ENCODE results near the gene OSBPL9. TPM values are rescaled to one million over a fixed set of nuclear protein-coding genes. Genes with fewer than 3 reads are reported as not detected.

The OSBPL9 gene
- total and polyA plus RNA-seq, 2 experiments from 2014 or later: 82.7 to 102 TPM

DNA sequence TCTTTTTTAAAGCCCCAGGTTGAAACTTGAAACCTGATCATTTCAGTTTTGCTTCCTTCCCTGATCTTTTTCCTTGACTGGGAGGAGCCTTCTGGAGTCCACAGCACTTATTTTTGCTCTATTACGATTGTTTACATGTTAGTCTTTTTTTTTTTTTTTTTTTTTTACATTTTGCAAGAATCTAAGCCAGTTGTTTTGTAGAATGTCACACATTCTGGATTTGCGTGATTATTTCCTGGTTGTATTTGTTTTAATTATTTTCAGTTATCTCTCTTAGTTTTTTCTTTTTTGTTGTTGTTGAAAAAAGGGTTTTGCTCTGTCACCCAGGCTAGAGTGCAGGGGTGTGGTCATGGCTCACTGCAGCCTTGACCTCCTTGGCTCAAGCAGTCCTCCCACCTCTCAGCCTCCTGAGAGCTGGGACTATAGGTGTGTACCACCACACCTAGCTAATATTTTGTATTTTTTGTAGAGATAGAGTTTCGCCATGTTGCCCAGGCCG is 32.8 kb downstream of the OSBPL9 start:
- no peaks in the 10 kb centered on the region for H4K20me1 ChIP-seq (replicated peaks; ENCODE audit: insufficient read depth)
- DNase-seq (ENCODE audit: low spot score) (peak; percentile 23), ATAC-seq (0 out of 3 replicates have a peak, but pooled peaks have one; percentile 17)
- H3K27ac Mint-ChIP-seq: peak overlapping the region; percentile 42
- peaks cover 23% of the 10 kb centered on the region for H3K79me2 ChIP-seq (replicated peaks; ENCODE audit: insufficient read depth)
- peaks cover 22% of the 10 kb centered on the region for H3K4me1 Mint-ChIP-seq
- no peaks in the 10 kb centered on the region for H3K27me3 ChIP-seq (ENCODE audit: insufficient read depth)
- TF ChIP-seq, protein P1, sequence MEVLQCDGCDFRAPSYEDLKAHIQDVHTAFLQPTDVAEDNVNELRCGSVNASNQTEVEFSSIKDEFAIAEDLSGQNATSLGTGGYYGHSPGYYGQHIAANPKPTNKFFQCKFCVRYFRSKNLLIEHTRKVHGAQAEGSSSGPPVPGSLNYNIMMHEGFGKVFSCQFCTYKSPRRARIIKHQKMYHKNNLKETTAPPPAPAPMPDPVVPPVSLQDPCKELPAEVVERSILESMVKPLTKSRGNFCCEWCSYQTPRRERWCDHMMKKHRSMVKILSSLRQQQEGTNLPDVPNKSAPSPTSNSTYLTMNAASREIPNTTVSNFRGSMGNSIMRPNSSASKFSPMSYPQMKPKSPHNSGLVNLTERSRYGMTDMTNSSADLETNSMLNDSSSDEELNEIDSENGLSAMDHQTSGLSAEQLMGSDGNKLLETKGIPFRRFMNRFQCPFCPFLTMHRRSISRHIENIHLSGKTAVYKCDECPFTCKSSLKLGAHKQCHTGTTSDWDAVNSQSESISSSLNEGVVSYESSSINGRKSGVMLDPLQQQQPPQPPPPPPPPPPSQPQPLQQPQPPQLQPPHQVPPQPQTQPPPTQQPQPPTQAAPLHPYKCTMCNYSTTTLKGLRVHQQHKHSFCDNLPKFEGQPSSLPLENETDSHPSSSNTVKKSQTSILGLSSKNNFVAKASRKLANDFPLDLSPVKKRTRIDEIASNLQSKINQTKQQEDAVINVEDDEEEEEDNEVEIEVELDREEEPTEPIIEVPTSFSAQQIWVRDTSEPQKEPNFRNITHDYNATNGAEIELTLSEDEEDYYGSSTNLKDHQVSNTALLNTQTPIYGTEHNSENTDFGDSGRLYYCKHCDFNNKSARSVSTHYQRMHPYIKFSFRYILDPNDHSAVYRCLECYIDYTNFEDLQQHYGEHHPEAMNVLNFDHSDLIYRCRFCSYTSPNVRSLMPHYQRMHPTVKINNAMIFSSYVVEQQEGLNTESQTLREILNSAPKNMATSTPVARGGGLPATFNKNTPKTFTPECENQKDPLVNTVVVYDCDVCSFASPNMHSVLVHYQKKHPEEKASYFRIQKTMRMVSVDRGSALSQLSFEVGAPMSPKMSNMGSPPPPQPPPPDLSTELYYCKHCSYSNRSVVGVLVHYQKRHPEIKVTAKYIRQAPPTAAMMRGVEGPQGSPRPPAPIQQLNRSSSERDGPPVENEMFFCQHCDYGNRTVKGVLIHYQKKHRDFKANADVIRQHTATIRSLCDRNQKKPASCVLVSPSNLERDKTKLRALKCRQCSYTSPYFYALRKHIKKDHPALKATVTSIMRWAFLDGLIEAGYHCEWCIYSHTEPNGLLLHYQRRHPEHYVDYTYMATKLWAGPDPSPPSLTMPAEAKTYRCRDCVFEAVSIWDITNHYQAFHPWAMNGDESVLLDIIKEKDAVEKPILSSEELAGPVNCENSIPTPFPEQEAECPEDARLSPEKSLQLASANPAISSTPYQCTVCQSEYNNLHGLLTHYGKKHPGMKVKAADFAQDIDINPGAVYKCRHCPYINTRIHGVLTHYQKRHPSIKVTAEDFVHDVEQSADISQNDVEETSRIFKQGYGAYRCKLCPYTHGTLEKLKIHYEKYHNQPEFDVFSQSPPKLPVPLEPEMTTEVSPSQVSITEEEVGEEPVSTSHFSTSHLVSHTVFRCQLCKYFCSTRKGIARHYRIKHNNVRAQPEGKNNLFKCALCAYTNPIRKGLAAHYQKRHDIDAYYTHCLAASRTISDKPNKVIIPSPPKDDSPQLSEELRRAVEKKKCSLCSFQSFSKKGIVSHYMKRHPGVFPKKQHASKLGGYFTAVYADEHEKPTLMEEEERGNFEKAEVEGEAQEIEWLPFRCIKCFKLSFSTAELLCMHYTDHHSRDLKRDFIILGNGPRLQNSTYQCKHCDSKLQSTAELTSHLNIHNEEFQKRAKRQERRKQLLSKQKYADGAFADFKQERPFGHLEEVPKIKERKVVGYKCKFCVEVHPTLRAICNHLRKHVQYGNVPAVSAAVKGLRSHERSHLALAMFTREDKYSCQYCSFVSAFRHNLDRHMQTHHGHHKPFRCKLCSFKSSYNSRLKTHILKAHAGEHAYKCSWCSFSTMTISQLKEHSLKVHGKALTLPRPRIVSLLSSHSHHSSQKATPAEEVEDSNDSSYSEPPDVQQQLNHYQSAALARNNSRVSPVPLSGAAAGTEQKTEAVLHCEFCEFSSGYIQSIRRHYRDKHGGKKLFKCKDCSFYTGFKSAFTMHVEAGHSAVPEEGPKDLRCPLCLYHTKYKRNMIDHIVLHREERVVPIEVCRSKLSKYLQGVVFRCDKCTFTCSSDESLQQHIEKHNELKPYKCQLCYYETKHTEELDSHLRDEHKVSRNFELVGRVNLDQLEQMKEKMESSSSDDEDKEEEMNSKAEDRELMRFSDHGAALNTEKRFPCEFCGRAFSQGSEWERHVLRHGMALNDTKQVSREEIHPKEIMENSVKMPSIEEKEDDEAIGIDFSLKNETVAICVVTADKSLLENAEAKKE (CRISPR knock-in tag; IDR thresholded peaks at IDR 0.05): no peak
- TF ChIP-seq ZNF114 (CRISPR knock-in tag; IDR thresholded peaks at IDR 0.05) (no peak), POLR2AphosphoS5 (IDR thresholded peaks at IDR 0.05; ENCODE audit: low read depth) (no peak), JUNB (IDR thresholded peaks at IDR 0.05; ENCODE audit: unreplicated experiment) (no peak), ZNF331 (CRISPR knock-in tag; IDR thresholded peaks at IDR 0.05; ENCODE audit: low read depth) (no peak), STAT1 (IDR thresholded peaks at IDR 0.05; ENCODE audit: unreplicated experiment) (no peak), EZH2 (IDR thresholded peaks at IDR 0.05; ENCODE audit: low read depth, unreplicated experiment) (no peak), EZH2phosphoT487 (IDR thresholded peaks at IDR 0.05; ENCODE audit: unreplicated experiment) (no peak), REST (IDR thresholded peaks at IDR 0.05; ENCODE audit: unreplicated experiment) (no peak), NANOG (IDR thresholded peaks at IDR 0.05; ENCODE audit: borderline replicate concordance) (no peak), CREB1 (CRISPR knock-in tag; IDR thresholded peaks at IDR 0.05; ENCODE audit: low read depth) (no peak)
- TF ChIP-seq, protein P2, sequence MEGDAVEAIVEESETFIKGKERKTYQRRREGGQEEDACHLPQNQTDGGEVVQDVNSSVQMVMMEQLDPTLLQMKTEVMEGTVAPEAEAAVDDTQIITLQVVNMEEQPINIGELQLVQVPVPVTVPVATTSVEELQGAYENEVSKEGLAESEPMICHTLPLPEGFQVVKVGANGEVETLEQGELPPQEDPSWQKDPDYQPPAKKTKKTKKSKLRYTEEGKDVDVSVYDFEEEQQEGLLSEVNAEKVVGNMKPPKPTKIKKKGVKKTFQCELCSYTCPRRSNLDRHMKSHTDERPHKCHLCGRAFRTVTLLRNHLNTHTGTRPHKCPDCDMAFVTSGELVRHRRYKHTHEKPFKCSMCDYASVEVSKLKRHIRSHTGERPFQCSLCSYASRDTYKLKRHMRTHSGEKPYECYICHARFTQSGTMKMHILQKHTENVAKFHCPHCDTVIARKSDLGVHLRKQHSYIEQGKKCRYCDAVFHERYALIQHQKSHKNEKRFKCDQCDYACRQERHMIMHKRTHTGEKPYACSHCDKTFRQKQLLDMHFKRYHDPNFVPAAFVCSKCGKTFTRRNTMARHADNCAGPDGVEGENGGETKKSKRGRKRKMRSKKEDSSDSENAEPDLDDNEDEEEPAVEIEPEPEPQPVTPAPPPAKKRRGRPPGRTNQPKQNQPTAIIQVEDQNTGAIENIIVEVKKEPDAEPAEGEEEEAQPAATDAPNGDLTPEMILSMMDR (conservative IDR thresholded peaks at IDR 0.05; ENCODE audit: low read depth in 2 of 2): no peak
- TF ChIP-seq, protein P3, sequence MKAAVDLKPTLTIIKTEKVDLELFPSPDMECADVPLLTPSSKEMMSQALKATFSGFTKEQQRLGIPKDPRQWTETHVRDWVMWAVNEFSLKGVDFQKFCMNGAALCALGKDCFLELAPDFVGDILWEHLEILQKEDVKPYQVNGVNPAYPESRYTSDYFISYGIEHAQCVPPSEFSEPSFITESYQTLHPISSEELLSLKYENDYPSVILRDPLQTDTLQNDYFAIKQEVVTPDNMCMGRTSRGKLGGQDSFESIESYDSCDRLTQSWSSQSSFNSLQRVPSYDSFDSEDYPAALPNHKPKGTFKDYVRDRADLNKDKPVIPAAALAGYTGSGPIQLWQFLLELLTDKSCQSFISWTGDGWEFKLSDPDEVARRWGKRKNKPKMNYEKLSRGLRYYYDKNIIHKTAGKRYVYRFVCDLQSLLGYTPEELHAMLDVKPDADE (IDR thresholded peaks at IDR 0.05): no peak
- H3K36me3 Mint-ChIP-seq (ENCODE audit: low read depth): no peaks in the 10 kb centered on the region
- H3K4me3 ChIP-seq: no peak overlapping the region
- peaks cover 27% of the 10 kb centered on the region; the same call in 1 of the 2 replicates for H3K4me1 ChIP-seq (ENCODE audit: insufficient read depth)
- no peaks in the 10 kb centered on the region for H3K9me3 Mint-ChIP-seq
- H2AFZ ChIP-seq: no peak overlapping the region
- H3F3A ChIP-seq (replicated peaks; ENCODE audit: low read depth): no peaks in the 10 kb centered on the region
- H3K4me3 Mint-ChIP-seq: no peak overlapping the region
- no peaks in the 10 kb centered on the region for H3K9me2 ChIP-seq (ENCODE audit: insufficient read depth)
- H3K4me2 ChIP-seq: 0 out of 2 replicates have a peak overlapping the region, but pooled peaks have one; percentile 9
- no peaks in the 10 kb centered on the region for H3K27me3 Mint-ChIP-seq (ENCODE audit: insufficient read depth, low read depth, poor library complexity)
- no peaks in the 10 kb centered on the region for H3K36me3 ChIP-seq (ENCODE audit: insufficient read depth)
- peak overlapping the region; percentile 48; the same call in 1 of the 2 replicates for H3K27ac ChIP-seq (ENCODE audit: low read depth)
